ENCODE measurements around the gene ADGRG6. TPM values are rescaled to one million over a fixed set of nuclear protein-coding genes. Genes with fewer than 3 reads are reported as not detected.

Gene ADGRG6
- total RNA-seq, 1 experiment from 2014 or later: 73.8 TPM

- DNase-seq (ENCODE audit: extremely low read depth, low read depth): no peak
These were observed 18.6 kb downstream of the ADGRG6 start for GRCh38 chr6:142320366-142320765.

GRCh38 chr6:142321451-142321850 is 19.6 kb downstream of the ADGRG6 start:
- no peak for DNase-seq (ENCODE audit: extremely low read depth, low read depth)

DNA sequence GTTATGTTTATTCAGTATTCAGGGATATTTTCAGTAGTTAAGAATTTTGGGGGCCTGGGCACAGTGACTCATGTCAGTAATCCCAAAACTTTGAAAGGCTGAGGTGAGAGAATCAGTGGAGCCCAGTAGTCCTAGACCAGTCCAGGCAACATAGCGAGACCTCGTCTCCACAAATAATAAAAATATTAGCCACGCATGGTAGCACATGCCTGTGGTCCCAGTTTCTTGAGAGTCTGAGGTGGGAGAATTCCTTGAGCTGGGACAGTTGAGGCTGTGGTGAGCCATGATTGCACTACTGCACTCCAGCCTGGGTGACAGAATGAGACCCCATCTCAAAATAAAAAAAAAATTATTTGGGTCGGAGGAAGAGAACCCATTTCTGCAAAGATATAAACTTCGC is 20.3 kb downstream of the ADGRG6 start:
- DNase-seq (ENCODE audit: extremely low read depth, low read depth): no peak

DNA sequence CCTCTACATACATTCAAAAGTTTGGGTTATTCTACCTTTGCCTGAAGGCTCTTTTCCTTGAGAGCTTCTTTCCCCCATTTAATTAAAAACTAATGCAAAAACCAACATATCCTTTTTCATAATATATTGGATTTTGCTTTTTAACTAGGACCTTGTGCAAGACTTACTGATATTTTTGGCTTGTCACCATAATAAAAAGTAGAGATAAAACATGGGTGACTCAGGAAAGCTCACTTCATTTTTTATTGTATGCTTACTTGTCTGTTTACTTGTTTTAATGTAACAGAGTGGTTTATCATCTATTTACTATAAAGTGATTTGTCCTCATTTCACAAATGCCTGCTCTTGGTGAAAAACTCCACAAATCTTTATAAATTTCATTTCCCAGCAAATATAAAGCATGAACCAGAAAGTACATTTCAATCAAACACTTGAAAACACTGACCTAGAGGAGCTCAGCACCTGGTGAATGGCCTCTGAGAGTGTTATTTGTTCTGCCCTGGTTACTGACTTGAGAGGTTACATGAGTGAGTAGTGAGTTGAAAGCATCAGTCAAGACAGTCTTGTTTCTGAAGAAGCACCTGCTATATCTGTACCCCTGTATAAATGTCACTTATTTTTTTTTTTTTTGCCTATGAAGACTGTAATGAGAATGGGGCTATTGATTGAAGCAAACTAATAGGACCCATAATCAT is 20.8 kb downstream of the ADGRG6 start:
- DNase-seq (ENCODE audit: extremely low read depth, low read depth): no peak

DNA sequence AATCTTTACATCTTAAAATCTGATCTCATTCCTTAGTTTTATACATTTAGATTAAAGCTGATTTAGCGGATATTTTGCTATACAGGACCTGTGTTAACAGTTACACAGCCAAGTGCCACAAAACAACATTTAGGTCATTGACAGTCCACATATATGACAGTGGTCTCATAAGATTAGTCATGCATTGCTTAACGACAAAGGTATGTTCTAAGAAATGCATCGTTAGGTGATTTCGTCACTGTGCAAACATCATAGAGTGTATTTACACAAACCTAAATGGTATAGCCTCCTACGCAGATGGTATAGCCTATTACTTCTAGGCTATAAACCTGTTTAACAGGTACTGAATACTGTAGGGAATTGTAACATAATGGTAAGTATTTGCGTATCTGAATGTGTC is 21.6 kb downstream of the ADGRG6 start:
- DNase-seq (ENCODE audit: extremely low read depth, low read depth): peak; percentile 42

DNA sequence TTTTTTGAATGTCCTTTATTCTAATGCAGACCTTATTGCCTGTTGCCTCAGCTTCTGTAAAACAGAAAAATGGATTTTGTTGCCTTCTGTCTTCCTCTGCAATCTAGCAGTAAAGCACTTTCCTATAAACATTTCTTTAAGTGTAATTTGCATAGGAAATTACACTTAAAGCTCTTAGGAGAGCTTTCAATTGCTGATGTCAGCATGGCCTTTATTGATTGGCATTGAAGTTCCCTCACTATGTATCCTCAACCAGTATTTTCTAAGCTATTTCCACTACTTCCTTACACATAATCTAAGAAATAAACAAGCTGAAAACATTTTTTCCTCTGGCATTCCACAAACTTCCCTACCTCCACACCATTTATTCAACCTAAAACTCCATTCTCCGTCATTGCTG is 22.3 kb downstream of the ADGRG6 start:
- no peak for DNase-seq (ENCODE audit: extremely low read depth, low read depth)

- DNase-seq (ENCODE audit: extremely low read depth, low read depth): no peak
These were observed 23.3 kb downstream of the ADGRG6 start for GRCh38 chr6:142325111-142325510.

GRCh38 chr6:142326540-142326939 is 24.7 kb downstream of the ADGRG6 start:
- DNase-seq (ENCODE audit: extremely low read depth, low read depth): no peak

- DNase-seq (ENCODE audit: extremely low read depth, low read depth): no peak
These were observed 26.3 kb downstream of the ADGRG6 start for GRCh38 chr6:142328070-142328469.

- no peak for DNase-seq (ENCODE audit: extremely low read depth, low read depth)
These were observed 27.8 kb downstream of the ADGRG6 start for GRCh38 chr6:142329486-142330113.

DNA sequence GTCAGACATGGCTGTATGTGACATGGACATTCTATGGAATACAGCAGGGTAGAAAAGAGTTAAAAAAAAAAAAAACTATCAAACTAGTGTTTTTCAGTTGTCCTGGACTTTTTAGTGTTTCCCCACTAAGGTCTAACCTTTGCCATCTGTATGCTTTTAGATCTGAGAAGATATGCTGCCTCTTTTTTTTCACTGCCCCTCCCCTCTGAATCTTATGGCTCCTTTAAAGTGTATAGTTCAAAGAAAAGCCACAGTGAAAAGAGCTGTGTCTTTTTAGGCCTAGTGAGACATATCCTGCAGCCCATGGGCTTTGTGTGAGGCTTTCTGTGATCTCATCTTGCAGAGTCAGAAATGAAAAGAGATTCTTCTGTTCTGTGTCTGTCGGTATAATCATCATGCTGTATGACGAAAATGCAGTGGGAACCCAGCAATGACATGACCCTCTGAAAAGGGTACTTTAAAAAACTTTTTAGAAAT is 29.3 kb downstream of the ADGRG6 start:
- no peak for DNase-seq (ENCODE audit: extremely low read depth, low read depth)

- no peak for DNase-seq (ENCODE audit: extremely low read depth, low read depth)
These were observed 29.8 kb downstream of the ADGRG6 start for GRCh38 chr6:142331601-142332000.

GRCh38 chr6:142332393-142333098 is 30.7 kb downstream of the ADGRG6 start:
- DNase-seq (ENCODE audit: extremely low read depth, low read depth): no peak

GRCh38 chr6:142333431-142333830 is 31.6 kb downstream of the ADGRG6 start:
- no peak for DNase-seq (ENCODE audit: extremely low read depth, low read depth)

- DNase-seq (ENCODE audit: extremely low read depth, low read depth): no peak
These were observed 32.5 kb downstream of the ADGRG6 start for GRCh38 chr6:142334294-142334693.

DNA sequence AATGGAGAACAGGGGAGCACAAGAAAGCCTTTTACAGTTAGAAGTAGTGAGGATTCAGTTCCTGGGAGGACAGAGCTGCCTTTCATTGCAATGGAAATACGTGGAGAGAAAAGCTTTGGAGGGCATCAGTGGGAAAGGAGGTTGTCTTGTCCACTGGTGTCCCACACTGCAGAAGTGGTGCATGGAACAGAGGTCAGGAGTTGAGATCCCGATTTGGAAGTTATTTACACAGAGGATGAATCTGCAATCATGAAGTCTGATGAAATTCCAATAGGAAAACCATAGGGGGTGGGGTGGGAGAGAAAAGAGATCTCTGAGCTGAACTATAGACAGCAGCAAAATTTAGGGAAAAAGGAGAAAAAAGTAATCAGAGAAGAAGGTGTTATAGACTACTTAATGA is 33.6 kb downstream of the ADGRG6 start:
- DNase-seq (ENCODE audit: extremely low read depth, low read depth): no peak

DNA sequence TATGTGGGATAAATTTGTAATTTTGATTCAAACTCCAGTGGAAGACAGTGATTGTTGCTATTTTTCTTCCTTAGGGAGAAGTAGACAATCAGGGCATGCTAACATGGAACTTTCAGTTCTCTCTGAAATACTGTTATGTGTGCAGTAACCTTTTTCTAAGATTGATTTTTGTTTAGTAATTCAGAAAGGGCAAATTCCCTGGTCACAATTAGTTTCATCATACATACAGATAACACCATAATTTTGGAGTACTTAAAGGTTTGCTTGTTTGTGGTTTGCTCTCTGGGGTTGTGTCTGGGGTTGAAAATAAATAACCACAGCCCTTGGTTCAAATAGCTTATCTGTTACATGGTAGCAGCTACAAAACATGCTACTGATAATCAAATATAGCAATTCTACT is 34.4 kb downstream of the ADGRG6 start:
- no peak for DNase-seq (ENCODE audit: extremely low read depth, low read depth)

GRCh38 chr6:142336787-142337186 is 35.0 kb downstream of the ADGRG6 start:
- no peak for DNase-seq (ENCODE audit: extremely low read depth, low read depth)

- DNase-seq (ENCODE audit: extremely low read depth, low read depth): no peak
These were observed 37.3 kb downstream of the ADGRG6 start for GRCh38 chr6:142339113-142339512.

GRCh38 chr6:142339968-142340658 is 38.3 kb downstream of the ADGRG6 start:
- DNase-seq (ENCODE audit: extremely low read depth, low read depth): no peak

- DNase-seq (ENCODE audit: extremely low read depth, low read depth): no peak
These were observed 40.1 kb downstream of the ADGRG6 start for GRCh38 chr6:142341855-142342330.
